Muscle of leg (tissue), 11 donors: ENCODE results near the gene ADM2. TPM values are rescaled to one million over a fixed set of nuclear protein-coding genes. Genes with fewer than 3 reads are reported as not detected.
A peak's percentile ranks its signal among the peaks of the same experiment; 100 is the strongest.

ENCODE experiments used
- DNase-seq: peaks from one replicate; pipeline ENCODE4 v3.0.0; 2013
- H3K27ac ChIP-seq: one replicate; pipeline ENCODE4 v1.5.1; 2013; ENCODE audit warnings: mild to moderate bottlenecking, low read length, control low read depth
- H3K27me3 ChIP-seq: one replicate; pipeline ENCODE4 v1.6.1; 2013; ENCODE audit warnings: low read length; ENCODE audit not compliant: control insufficient read depth, insufficient read depth
- H3K36me3 ChIP-seq: one replicate; pipeline ENCODE4 v1.6.1; 2013; ENCODE audit warnings: low read length; ENCODE audit not compliant: control insufficient read depth, insufficient read depth
- H3K4me1 ChIP-seq: one replicate; pipeline ENCODE4 v1.6.1; 2013; ENCODE audit warnings: low read length; ENCODE audit not compliant: control insufficient read depth, insufficient read depth
- H3K4me3 ChIP-seq: one replicate; pipeline ENCODE4 v1.5.1; 2013; ENCODE audit warnings: low read length, control low read depth
- H3K9me3 ChIP-seq: replicated peaks from 2 replicates; pipeline ENCODE4 v1.6.1; 2013; ENCODE audit warnings: low read depth, low read length; ENCODE audit not compliant: control insufficient read depth
- WGBS: methylation state at CpG from one replicate; pipeline ENCODE4 v1.1.5; 2013; ENCODE audit warnings: missing lambda C conversion rate; ENCODE audit not compliant: insufficient coverage; 5-methylcytosine and 5-hydroxymethylcytosine counted together
- polyA plus RNA-seq, 8 donors: library from polyadenylated mRNA; unstranded; fragments of 120-200 nt; gene quantifications; one replicate each; pipeline versions ENCODE4 v1.2.1 to v1.2.3, GENCODE V29; 2013; ENCODE audit warnings: inconsistent platforms in 1 of 8, low replicate concordance in 1 of 8; ENCODE audit not compliant: insufficient read length in 8 of 8, insufficient read depth in 1 of 8
- total RNA-seq: library from RNA; stranded (reverse); fragments of 120-200 nt; gene quantifications from one replicate; pipeline ENCODE4 v1.2.4, GENCODE V29; 2013

The ADM2 gene
- total and polyA plus RNA-seq, 9 donors = 0.23 to 0.81 (median 0.53) TPM

DNA sequence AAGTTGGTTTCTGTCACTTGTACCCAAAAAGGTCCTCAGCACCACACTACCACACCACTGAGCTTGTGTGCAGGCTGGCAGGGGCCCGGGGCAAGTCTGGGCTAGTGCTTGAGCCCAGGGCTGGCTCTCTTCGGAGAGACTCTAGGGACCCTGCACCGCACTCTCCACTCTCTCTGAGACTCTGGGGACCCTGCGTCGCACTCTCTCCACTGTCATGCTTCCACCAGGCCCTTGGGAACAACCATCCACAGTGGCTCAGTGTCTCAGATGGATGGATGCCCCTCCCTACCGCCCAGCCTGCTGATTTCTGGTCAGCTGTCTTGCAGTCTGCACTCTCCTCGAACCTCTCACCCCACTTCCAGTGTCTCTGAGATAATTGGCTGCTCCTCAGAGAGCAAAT, 4.5 kb upstream of the ADM2 start:
- H3K36me3 ChIP-seq = peaks cover 4% of the 10 kb centered on the region
- WGBS = 62% methylated on average over 6 of the region's 7 CpGs
- DNase-seq = no peak
- H3K4me3 ChIP-seq = no peak overlapping the region
- H3K27me3 ChIP-seq = peaks cover 35% of the 10 kb centered on the region
- peaks cover 25% of the 10 kb centered on the region for H3K4me1 ChIP-seq
- no peaks in the 10 kb centered on the region for H3K9me3 ChIP-seq
- H3K27ac ChIP-seq = no peak overlapping the region

DNA sequence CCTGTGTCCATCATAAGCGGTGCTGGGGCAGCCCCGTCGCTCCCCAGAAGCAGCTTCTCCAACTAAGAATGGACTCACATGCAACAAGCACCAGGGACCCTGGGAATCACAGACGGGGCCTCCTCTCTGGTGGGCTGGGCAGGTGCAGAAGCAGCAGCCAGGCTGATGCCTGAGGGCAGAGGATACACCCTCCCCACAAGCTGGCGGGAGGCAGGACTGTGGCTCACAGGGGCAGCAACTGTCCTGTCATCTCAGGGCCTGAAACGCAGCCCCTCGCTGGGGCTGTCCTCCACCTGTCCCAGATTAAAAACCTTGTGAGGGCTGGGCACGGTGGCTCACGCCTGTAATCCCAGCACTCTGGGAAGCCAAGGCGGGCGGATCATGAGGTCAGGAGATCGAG, 3.4 kb upstream of the ADM2 start:
- no peaks in the 10 kb centered on the region for H3K36me3 ChIP-seq
- H3K4me1 ChIP-seq = peaks cover 25% of the 10 kb centered on the region
- DNase-seq = no peak
- H3K9me3 ChIP-seq = no peaks in the 10 kb centered on the region
- WGBS = 75% methylated on average over 8 of the region's 12 CpGs
- H3K27me3 ChIP-seq = peaks cover 46% of the 10 kb centered on the region
- H3K27ac ChIP-seq = no peak overlapping the region
- H3K4me3 ChIP-seq = no peak overlapping the region

- H3K27me3 ChIP-seq = peaks cover 58% of the 10 kb centered on the region
- 55% methylated on average over 3 of the region's 11 CpGs for WGBS
- no peaks in the 10 kb centered on the region for H3K36me3 ChIP-seq
Observed at GRCh38 chr22:50479721-50480120, 1.6 kb upstream of the ADM2 start.

GRCh38 chr22:50481045-50481439, 301 bp upstream of the ADM2 start:
- H3K4me1 ChIP-seq = peaks cover 8% of the 10 kb centered on the region
- no peak for DNase-seq
- peaks cover 65% of the 10 kb centered on the region for H3K27me3 ChIP-seq
- no peaks in the 10 kb centered on the region for H3K36me3 ChIP-seq
- WGBS = 3% methylated on average over 45 of the region's 45 CpGs
- no peaks in the 10 kb centered on the region for H3K9me3 ChIP-seq
- H3K27ac ChIP-seq = no peak overlapping the region
- no peak overlapping the region for H3K4me3 ChIP-seq

More at GRCh38 chr22:50479721-50480120, 1.6 kb upstream of the ADM2 start:
- H3K9me3 ChIP-seq = no peaks in the 10 kb centered on the region
- peaks cover 13% of the 10 kb centered on the region for H3K4me1 ChIP-seq
- H3K27ac ChIP-seq = no peak overlapping the region
- DNase-seq = no peak
- no peak overlapping the region for H3K4me3 ChIP-seq

GRCh38 chr22:50482107-50483074, 1.0 kb downstream of the ADM2 start:
- Histone ChIP-seq H3K36me3 (no peaks in the 10 kb centered on the region), H3K4me3 (peak overlapping the region; percentile 24), H3K9me3 (no peaks in the 10 kb centered on the region), H3K27ac (no peak overlapping the region), H3K4me1 (peaks cover 8% of the 10 kb centered on the region), H3K27me3 (peaks cover 68% of the 10 kb centered on the region)
- no peak for DNase-seq
- 56% methylated on average over 34 of the region's 35 CpGs for WGBS

DNA sequence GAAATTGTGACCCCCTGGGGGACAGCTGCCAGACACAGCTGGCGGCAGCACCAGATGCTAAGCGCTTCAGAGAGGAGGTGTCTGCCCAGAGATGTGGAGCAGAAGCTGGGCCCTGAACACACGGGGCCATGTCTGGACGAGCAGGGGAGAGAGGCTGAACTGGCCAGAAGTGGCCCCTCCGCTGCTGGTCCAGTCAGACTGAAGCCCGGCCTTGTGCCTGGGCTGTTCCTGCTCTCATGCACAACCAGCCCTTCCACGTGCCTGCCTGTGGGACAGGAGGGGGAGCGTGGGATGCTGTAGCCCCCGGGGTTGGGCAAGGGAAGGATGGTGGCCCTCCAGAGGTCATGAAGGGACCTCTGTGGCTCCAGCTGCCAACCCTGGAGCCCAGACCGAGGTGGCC, 1.8 kb downstream of the ADM2 start:
- 67% methylated on average over 10 of the region's 10 CpGs for WGBS
- Histone ChIP-seq H3K27me3 (peaks cover 65% of the 10 kb centered on the region), H3K4me1 (peaks cover 8% of the 10 kb centered on the region), H3K9me3 (no peaks in the 10 kb centered on the region), H3K36me3 (no peaks in the 10 kb centered on the region), H3K27ac (no peak overlapping the region), H3K4me3 (no peak overlapping the region)
- no peak for DNase-seq

- DNase-seq = no peak
Observed at GRCh38 chr22:50483556-50483955, 2.2 kb downstream of the ADM2 start.

GRCh38 chr22:50483977-50484853, 2.9 kb downstream of the ADM2 start:
- no peak for DNase-seq
- peaks cover 57% of the 10 kb centered on the region for H3K27me3 ChIP-seq
- no peak overlapping the region for H3K4me3 ChIP-seq
- H3K9me3 ChIP-seq = no peaks in the 10 kb centered on the region
- no peak overlapping the region for H3K27ac ChIP-seq
- H3K36me3 ChIP-seq = no peaks in the 10 kb centered on the region
- H3K4me1 ChIP-seq = peaks cover 8% of the 10 kb centered on the region
- 75% methylated on average over 28 of the region's 31 CpGs for WGBS

More at GRCh38 chr22:50483556-50483955, 2.2 kb downstream of the ADM2 start:
- H3K4me1 ChIP-seq = peaks cover 8% of the 10 kb centered on the region
- no peaks in the 10 kb centered on the region for H3K9me3 ChIP-seq
- H3K36me3 ChIP-seq = no peaks in the 10 kb centered on the region
- peaks cover 63% of the 10 kb centered on the region for H3K27me3 ChIP-seq
- H3K27ac ChIP-seq = no peak overlapping the region
- no peak overlapping the region for H3K4me3 ChIP-seq
- 72% methylated on average over 7 of the region's 8 CpGs for WGBS

GRCh38 chr22:50485221-50486131, 4.1 kb downstream of the ADM2 start:
- Histone ChIP-seq H3K4me1 (peaks cover 8% of the 10 kb centered on the region), H3K36me3 (no peaks in the 10 kb centered on the region), H3K9me3 (no peaks in the 10 kb centered on the region), H3K4me3 (no peak overlapping the region), H3K27ac (no peak overlapping the region), H3K27me3 (peaks cover 44% of the 10 kb centered on the region)
- no peak for DNase-seq
- WGBS = 64% methylated on average over 22 of the region's 29 CpGs
